GM10266 (cell line): ENCODE measurements around the gene DCLK1.

Experiments
- DNase-seq: peaks from one replicate; pipeline ENCODE4 v3.0.0; 2012; ENCODE audit errors: extremely low spot score
- CTCF ChIP-seq: IDR thresholded peaks from 2 replicates; pipeline ENCODE4 v1.5.1; 2012; ENCODE audit warnings: mild to moderate bottlenecking, low read depth; ENCODE audit not compliant: control insufficient read depth, insufficient read depth; ENCODE audit errors: missing control alignments

DCLK1 gene

GRCh38 chr13:36131222-36131930 is at the start of gene DCLK1:
TSS of gene DCLK1 (minus strand) at chr13:36131382.
- no peak for TF ChIP-seq CTCF
- no peak for DNase-seq

GRCh38 chr13:36175621-36176020 is 44.4 kb upstream of the DCLK1 start:
- no peak for DNase-seq

DNA sequence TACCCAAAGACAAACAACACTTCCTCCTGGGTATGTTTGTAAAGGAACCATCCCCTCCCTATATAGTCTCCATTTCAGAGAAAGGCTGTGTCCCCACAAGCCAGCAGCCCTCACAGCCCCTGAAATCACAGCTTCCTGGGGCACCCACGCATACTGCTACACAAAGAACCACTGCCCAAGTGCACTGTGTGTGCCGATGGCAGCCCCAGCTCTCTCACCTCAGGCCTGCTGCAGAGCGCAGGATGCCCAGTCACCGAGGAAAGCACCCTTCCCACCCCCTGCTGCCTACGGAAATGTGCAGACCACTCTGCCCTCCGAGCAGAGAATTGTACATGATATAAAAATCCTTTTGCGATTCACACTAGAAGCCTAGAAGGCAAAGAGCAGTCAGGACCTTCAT is 43.7 kb upstream of the DCLK1 start:
- no peak for TF ChIP-seq CTCF
- DNase-seq, result no peak

More at GRCh38 chr13:36175621-36176020, 44.4 kb upstream of the DCLK1 start:
- no peak for TF ChIP-seq CTCF

DNA sequence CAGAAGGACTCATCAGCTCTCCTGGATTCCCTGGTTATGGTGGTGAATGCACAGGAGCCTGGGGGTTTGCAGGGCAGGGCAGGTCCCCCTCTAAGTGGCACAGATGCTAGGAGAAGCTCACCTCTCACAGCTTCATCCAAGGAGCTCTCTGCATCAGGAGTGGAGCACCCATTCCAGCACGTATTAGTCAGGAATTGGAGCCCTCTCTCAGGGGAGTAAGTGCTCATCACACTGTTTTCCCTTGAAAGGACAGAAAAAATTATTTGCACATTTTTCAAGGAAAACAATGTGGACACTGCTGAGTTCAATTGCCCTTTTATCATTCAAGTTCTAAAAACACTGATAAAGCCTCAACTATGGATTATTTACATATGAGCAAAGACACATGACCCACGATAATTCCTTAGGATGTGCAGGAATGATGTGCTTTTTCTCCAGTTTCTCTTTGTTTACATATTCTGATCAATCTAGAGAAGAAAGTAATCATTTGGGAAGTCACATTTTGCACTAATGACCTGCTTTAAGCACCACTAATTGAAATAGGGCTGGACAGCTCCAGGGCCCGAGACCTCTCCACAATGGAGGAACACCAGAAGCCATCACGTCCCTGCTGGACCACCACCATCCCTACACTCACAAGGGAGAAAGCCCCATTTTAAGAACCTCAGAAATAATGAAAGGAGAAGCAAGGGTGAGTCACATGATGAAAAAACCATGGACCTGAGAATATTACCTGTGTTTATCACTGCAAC is 42.6 kb upstream of the DCLK1 start:
- no peak for TF ChIP-seq CTCF
- no peak for DNase-seq

DNA sequence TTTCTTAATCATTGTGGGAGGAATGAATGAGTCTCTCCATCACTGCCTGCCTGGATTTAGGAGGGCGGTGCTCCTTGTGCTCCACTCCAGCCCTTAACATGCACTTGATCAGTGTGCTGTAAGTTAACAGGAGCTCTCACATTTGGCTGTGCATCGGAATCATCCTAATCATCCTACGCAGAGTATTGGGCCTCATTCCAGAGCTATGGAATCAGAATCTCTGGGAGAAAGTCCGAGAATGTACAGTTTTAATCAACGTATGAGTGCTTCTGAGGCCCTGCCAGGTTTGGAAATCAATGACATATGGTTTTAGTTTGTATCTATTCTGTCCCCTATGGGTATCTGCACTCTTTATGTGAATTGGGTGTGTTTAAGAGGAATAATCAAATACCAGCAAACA is 34.9 kb upstream of the DCLK1 start:
- no peak for TF ChIP-seq CTCF

GRCh38 chr13:36163809-36164308 is 32.7 kb upstream of the DCLK1 start:
- no peak for TF ChIP-seq CTCF
- no peak for DNase-seq

More for the DNA sequence above, 34.9 kb upstream of the DCLK1 start:
- no peak for DNase-seq

DNA sequence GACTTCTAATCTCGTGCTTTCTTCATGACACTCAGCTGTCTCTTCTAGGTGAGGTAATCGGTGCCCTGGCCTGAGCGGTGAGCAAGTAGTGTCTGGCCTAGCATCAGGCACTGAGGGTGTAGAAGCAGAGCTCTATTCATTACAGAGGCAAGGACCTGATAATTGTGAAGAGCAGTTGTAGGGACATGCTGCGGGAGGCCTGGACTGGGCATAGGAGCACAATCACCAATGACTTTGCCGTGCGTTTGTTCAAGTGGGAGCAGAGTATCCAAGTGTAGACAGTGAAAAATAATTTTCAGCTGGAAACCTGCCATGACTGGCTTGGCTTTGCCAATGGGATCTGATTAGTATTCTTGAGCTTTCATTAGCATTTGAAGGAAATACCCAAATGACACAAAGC is 32.1 kb upstream of the DCLK1 start:
- TF ChIP-seq CTCF, result no peak
- no peak for DNase-seq
